Prostate gland (tissue), 2 donors: ENCODE measurements around the gene HBP1.

Experiments
- CTCF ChIP-seq, 4 experiments: fragments of 200-600 bp in 2 of 4; fragments of 450-650 bp in 2 of 4; sonication (generic) in 2 of 4; IDR thresholded peaks; 1 replicate in 3 of 4; 2 replicates in 1 of 4; pipeline ENCODE4 v1.5.1; 2016 to 2019; ENCODE audit warnings: antibody characterized with exemption in 4 of 4, mild to moderate bottlenecking in 2 of 4, moderate library complexity in 2 of 4
- POLR2A ChIP-seq: fragments of 450-650 bp; IDR thresholded peaks from one replicate; pipeline ENCODE4 v1.6.1; 2016; ENCODE audit warnings: antibody characterized with exemption, mild to moderate bottlenecking
- POLR2AphosphoS5 ChIP-seq: sonication (generic); formaldehyde crosslinking; IDR thresholded peaks from one replicate; pipeline ENCODE4 v1.6.1; 2017; ENCODE audit warnings: antibody characterized with exemption

- no peak for TF ChIP-seq CTCF (IDR thresholded peaks at IDR 0.05)
- no peak for TF ChIP-seq POLR2AphosphoS5
- TF ChIP-seq POLR2A = no peak
Measured at GRCh38 chr7:107206706-107207105, 37.9 kb downstream of the HBP1 start.
